ENCODE results near the gene KCNQ1OT1. TPM values are rescaled to one million over a fixed set of nuclear protein-coding genes. Genes with fewer than 3 reads are reported as not detected.
A peak's percentile ranks its signal among the peaks of the same experiment; 100 is the strongest.

The KCNQ1OT1 gene
- total and polyA plus RNA-seq, 9 donors, result 0.43 to 11.5 (median 5.2) TPM

GRCh38 chr11:2684581-2684980, 15.2 kb downstream of the KCNQ1OT1 start:
- Histone ChIP-seq H3K36me3 (no peaks in the 10 kb centered on the region), H3K9me3 (no peaks in the 10 kb centered on the region), H3K4me1 (ENCODE audit: insufficient read depth) (peaks cover 19% of the 10 kb centered on the region), H3K27me3 (no peaks in the 10 kb centered on the region), H3K4me3 (no peak overlapping the region), H3K27ac (no peak overlapping the region)
- peak in 4 of 5 donors; percentile 13 to 38 (median 14) for DNase-seq
- intact Hi-C loops (cut with DNase I), result loop anchor here in 1 of 4 donors (10.0 kb wide), 1 partner anchor 200 kb away; the partner anchor contains the start of gene CDKN1C
- TF ChIP-seq EP300 (IDR thresholded peaks at IDR 0.05), result no peak
- TF ChIP-seq POLR2A (IDR thresholded peaks at IDR 0.05), result no peak
- TF ChIP-seq CTCF (IDR thresholded peaks at IDR 0.05), result no peak
- 73 to 79% (median 78%) methylated on average over 1 of the region's 1 CpG for WGBS, 3 donors

- Histone ChIP-seq H3K4me1 (ENCODE audit: insufficient read depth) (peaks cover 17% of the 10 kb centered on the region), H3K4me3 (no peak overlapping the region), H3K9me3 (no peaks in the 10 kb centered on the region), H3K36me3 (no peaks in the 10 kb centered on the region), H3K27me3 (no peaks in the 10 kb centered on the region), H3K27ac (no peak overlapping the region)
- DNase-seq, result peak in 2 of 5 donors; percentile 3 to 6
- intact Hi-C loops (cut with DNase I), result loop anchor here in 1 of 4 donors (10.0 kb wide), 1 partner anchor 201 kb away; the partner anchor contains the start of gene CDKN1C
- 36 to 56% (median 49%) methylated on average over 4 of the region's 4 CpGs for WGBS, 3 donors
- TF ChIP-seq CTCF (IDR thresholded peaks at IDR 0.05) (no peak), POLR2A (IDR thresholded peaks at IDR 0.05) (no peak), EP300 (IDR thresholded peaks at IDR 0.05) (no peak)
Observed at GRCh38 chr11:2683806-2684205, 16.0 kb downstream of the KCNQ1OT1 start.

- peaks cover 5% of the 10 kb centered on the region for H3K4me1 ChIP-seq (ENCODE audit: insufficient read depth)
- H3K9me3 ChIP-seq, result no peaks in the 10 kb centered on the region
- peak in 1 of 5 donors; percentile 4 for DNase-seq
- WGBS, 3 donors, result 86 to 90% (median 87%) methylated on average over 5 of the region's 5 CpGs
- no peak overlapping the region for H3K4me3 ChIP-seq
- H3K27me3 ChIP-seq, result no peaks in the 10 kb centered on the region
- TF ChIP-seq CTCF (IDR thresholded peaks at IDR 0.05), result no peak
- no peak for TF ChIP-seq EP300 (IDR thresholded peaks at IDR 0.05)
- no peak for TF ChIP-seq POLR2A (IDR thresholded peaks at IDR 0.05)
- intact Hi-C loops (cut with DNase I), result loop anchor here in 1 of 4 donors (10.0 kb wide), 1 partner anchor 203 kb away; the partner anchor contains the start of gene CDKN1C
- no peak overlapping the region for H3K27ac ChIP-seq
- H3K36me3 ChIP-seq, result no peaks in the 10 kb centered on the region
Observed at GRCh38 chr11:2681408-2682145, 18.2 kb downstream of the KCNQ1OT1 start.

- H3K27me3 ChIP-seq, result no peaks in the 10 kb centered on the region
- TF ChIP-seq CTCF (IDR thresholded peaks at IDR 0.05) (no peak), POLR2A (IDR thresholded peaks at IDR 0.05) (no peak), EP300 (IDR thresholded peaks at IDR 0.05) (no peak)
- no peak overlapping the region for H3K4me3 ChIP-seq
- no peaks in the 10 kb centered on the region for H3K9me3 ChIP-seq
- no peak overlapping the region for H3K27ac ChIP-seq
- no peaks in the 10 kb centered on the region for H3K36me3 ChIP-seq
- intact Hi-C loops (cut with DNase I), result no loop called here
- WGBS, 3 donors, result 90 to 97% (median 97%) methylated on average over 2 of the region's 2 CpGs
- no peak for DNase-seq
- H3K4me1 ChIP-seq (ENCODE audit: insufficient read depth), result peaks cover 13% of the 10 kb centered on the region
Observed at GRCh38 chr11:2679011-2679676, 20.6 kb downstream of the KCNQ1OT1 start.
